ENCODE measurements around the gene TSPAN12. TPM values are rescaled to one million over a fixed set of nuclear protein-coding genes. Genes with fewer than 3 reads are reported as not detected.
"Not testable (repeated sequence)": the region's sequence is repeated elsewhere in the genome, so short reads cannot be mapped to it uniquely, and the experiment has no call there.

TSPAN12 gene
- polyA plus RNA-seq (2013, experiment 1 of 2), result 21.3 TPM
- polyA plus RNA-seq (2013, experiment 2 of 2), result 21.0 TPM

GRCh38 chr7:120857588-120858573 is at the start of gene TSPAN12:
Gene TSPAN12 (minus strand): TSS chr7:120858144. CDS start chr7:120856763, 1,381 bp downstream.
- H2BK120ac ChIP-seq (ENCODE audit: low read depth, low read length), result peak within 1 kb of the TSS; percentile 95
- no CpG with 5 or more reads among the region's 71 CpGs for WGBS, 2 donors (ENCODE audit: extremely low coverage in 2 of 2, insufficient read length in 2 of 2, insufficient replicate concordance in 1 of 2)
- H2AK5ac ChIP-seq (ENCODE audit: low read depth, low read length), result no peak within 1 kb of the TSS
- H3K36me3 ChIP-seq (replicated peaks in 1 of 2; ENCODE audit: control insufficient read depth in 2 of 2, insufficient read depth in 2 of 2, low read length in 2 of 2), result peaks cover 0 to 23% of the 10 kb centered on the region in 2 donors
- H3K23ac ChIP-seq (ENCODE audit: low read depth, low read length, poor library complexity), result peak within 1 kb of the TSS; percentile 98
- H3K9me3 ChIP-seq (replicated peaks in 1 of 2; ENCODE audit: control insufficient read depth in 2 of 2, insufficient read depth in 1 of 2, low read depth in 1 of 2, low read length in 2 of 2), result no peaks in the 10 kb centered on the region
- peak within 1 kb of the TSS; percentile 79 for H3K4me2 ChIP-seq (ENCODE audit: insufficient read depth, low read length, poor library complexity, severe bottlenecking)
- H2AFZ ChIP-seq (ENCODE audit: low read length), result peak within 1 kb of the TSS; percentile 91
- no peak within 1 kb of the TSS for H4K8ac ChIP-seq (ENCODE audit: low read depth, low read length)
- H3K9ac ChIP-seq (ENCODE audit: low read depth, low read length, poor library complexity), result peak within 1 kb of the TSS; percentile 99
- no peak within 1 kb of the TSS for H2BK12ac ChIP-seq (ENCODE audit: low read length)
- peak; percentile 90 for DNase-seq (ENCODE audit: low spot score)
- H2BK15ac ChIP-seq (ENCODE audit: low read length), result peak within 1 kb of the TSS; percentile 70
- peak within 1 kb of the TSS; percentile 98 for H3K27ac ChIP-seq (replicated peaks; ENCODE audit: low read length)
- H2BK5ac ChIP-seq (ENCODE audit: low read length), result peak within 1 kb of the TSS; percentile 98
- H3K14ac ChIP-seq (ENCODE audit: low read length), result no peak within 1 kb of the TSS
- no peaks in the 10 kb centered on the region for H3K27me3 ChIP-seq (ENCODE audit: control insufficient read depth in 3 of 3, insufficient read depth in 3 of 3, low read depth in 1 of 3, low read length in 3 of 3)
- H3K4me1 ChIP-seq (ENCODE audit: control insufficient read depth in 2 of 2, insufficient read depth in 1 of 2, low read depth in 1 of 2, low read length in 2 of 2), result peaks cover 2 to 8% of the 10 kb centered on the region in 2 donors
- no peak within 1 kb of the TSS for H3K4ac ChIP-seq (ENCODE audit: low read length)
- no peaks in the 10 kb centered on the region for H3K79me1 ChIP-seq (ENCODE audit: low read depth, low read length)
- peak within 1 kb of the TSS; percentile 89 for H4K91ac ChIP-seq (ENCODE audit: low read depth, low read length, poor library complexity)
- peak within 1 kb of the TSS; percentile 63 to 97 for H3K4me3 ChIP-seq (ENCODE audit: low read length in 2 of 2)
- H3K18ac ChIP-seq (ENCODE audit: low read length), result peak within 1 kb of the TSS; percentile 99

GRCh38 chr7:120898715-120899499 is 41.0 kb upstream of the TSPAN12 start:
- H3K27ac ChIP-seq (replicated peaks; ENCODE audit: low read length), result no peak overlapping the region
- H2BK12ac ChIP-seq (ENCODE audit: low read length), result no peak overlapping the region
- H3K9ac ChIP-seq (ENCODE audit: low read depth, low read length, poor library complexity), result no peak overlapping the region
- H4K8ac ChIP-seq (ENCODE audit: low read depth, low read length), result no peak overlapping the region
- no peak overlapping the region for H4K91ac ChIP-seq (ENCODE audit: low read depth, low read length, poor library complexity)
- H3K4me3 ChIP-seq (ENCODE audit: low read length in 2 of 2), result no peak overlapping the region
- H2BK120ac ChIP-seq (ENCODE audit: low read depth, low read length), result no peak overlapping the region
- DNase-seq (ENCODE audit: low spot score), result no peak
- H2BK15ac ChIP-seq (ENCODE audit: low read length), result no peak overlapping the region
- no peak overlapping the region for H3K18ac ChIP-seq (ENCODE audit: low read length)
- H2AK5ac ChIP-seq (ENCODE audit: low read depth, low read length), result no peak overlapping the region
- no peaks in the 10 kb centered on the region for H3K27me3 ChIP-seq (ENCODE audit: control insufficient read depth in 3 of 3, insufficient read depth in 3 of 3, low read depth in 1 of 3, low read length in 3 of 3)
- H3K36me3 ChIP-seq (replicated peaks in 1 of 2; ENCODE audit: control insufficient read depth in 2 of 2, insufficient read depth in 2 of 2, low read length in 2 of 2), result no peaks in the 10 kb centered on the region
- no peaks in the 10 kb centered on the region for H3K4me1 ChIP-seq (ENCODE audit: control insufficient read depth in 2 of 2, insufficient read depth in 1 of 2, low read depth in 1 of 2, low read length in 2 of 2)
- H3K9me3 ChIP-seq (replicated peaks in 1 of 2; ENCODE audit: control insufficient read depth in 2 of 2, insufficient read depth in 1 of 2, low read depth in 1 of 2, low read length in 2 of 2), result peaks cover 3 to 6% of the 10 kb centered on the region in 2 donors
- no CpG with 5 or more reads among the region's 4 CpGs for WGBS, 2 donors (ENCODE audit: extremely low coverage in 2 of 2, insufficient read length in 2 of 2, insufficient replicate concordance in 1 of 2)
- H3K4ac ChIP-seq (ENCODE audit: low read length), result no peak overlapping the region
- no peak overlapping the region for H3K23ac ChIP-seq (ENCODE audit: low read depth, low read length, poor library complexity)
- no peak overlapping the region for H3K4me2 ChIP-seq (ENCODE audit: insufficient read depth, low read length, poor library complexity, severe bottlenecking)
- H3K14ac ChIP-seq (ENCODE audit: low read length), result no peak overlapping the region
- H3K79me1 ChIP-seq (ENCODE audit: low read depth, low read length), result no peaks in the 10 kb centered on the region
- no peak overlapping the region for H2BK5ac ChIP-seq (ENCODE audit: low read length)
- H2AFZ ChIP-seq (ENCODE audit: low read length), result no peak overlapping the region

GRCh38 chr7:120895253-120895652 is 37.3 kb upstream of the TSPAN12 start:
- H3K79me1 ChIP-seq (ENCODE audit: low read depth, low read length); H2BK120ac ChIP-seq (ENCODE audit: low read depth, low read length); H2BK5ac ChIP-seq (ENCODE audit: low read length); H3K23ac ChIP-seq (ENCODE audit: low read depth, low read length, poor library complexity); H3K14ac ChIP-seq (ENCODE audit: low read length); H3K27me3 ChIP-seq (ENCODE audit: control insufficient read depth in 3 of 3, insufficient read depth in 3 of 3, low read depth in 1 of 3, low read length in 3 of 3); H2AK5ac ChIP-seq (ENCODE audit: low read depth, low read length); H3K18ac ChIP-seq (ENCODE audit: low read length); H3K27ac ChIP-seq (replicated peaks; ENCODE audit: low read length); H3K4ac ChIP-seq (ENCODE audit: low read length); H4K91ac ChIP-seq (ENCODE audit: low read depth, low read length, poor library complexity); H2BK15ac ChIP-seq (ENCODE audit: low read length); H3K4me3 ChIP-seq (ENCODE audit: low read length in 2 of 2); H3K36me3 ChIP-seq (replicated peaks in 1 of 2; ENCODE audit: control insufficient read depth in 2 of 2, insufficient read depth in 2 of 2, low read length in 2 of 2); H2AFZ ChIP-seq (ENCODE audit: low read length); H3K4me1 ChIP-seq (ENCODE audit: control insufficient read depth in 2 of 2, insufficient read depth in 1 of 2, low read depth in 1 of 2, low read length in 2 of 2); H3K4me2 ChIP-seq (ENCODE audit: insufficient read depth, low read length, poor library complexity, severe bottlenecking); H3K9me3 ChIP-seq (replicated peaks in 1 of 2; ENCODE audit: control insufficient read depth in 2 of 2, insufficient read depth in 1 of 2, low read depth in 1 of 2, low read length in 2 of 2); DNase-seq (ENCODE audit: low spot score); H4K8ac ChIP-seq (ENCODE audit: low read depth, low read length); H3K9ac ChIP-seq (ENCODE audit: low read depth, low read length, poor library complexity); H2BK12ac ChIP-seq (ENCODE audit: low read length): not testable (repeated sequence)
- no CpG with 5 or more reads among the region's 3 CpGs for WGBS, 2 donors (ENCODE audit: extremely low coverage in 2 of 2, insufficient read length in 2 of 2, insufficient replicate concordance in 1 of 2)

- H3K23ac ChIP-seq (ENCODE audit: low read depth, low read length, poor library complexity); H2BK12ac ChIP-seq (ENCODE audit: low read length); H2AFZ ChIP-seq (ENCODE audit: low read length); H2BK15ac ChIP-seq (ENCODE audit: low read length); H3K27me3 ChIP-seq (ENCODE audit: control insufficient read depth in 3 of 3, insufficient read depth in 3 of 3, low read depth in 1 of 3, low read length in 3 of 3); H3K27ac ChIP-seq (replicated peaks; ENCODE audit: low read length); H4K91ac ChIP-seq (ENCODE audit: low read depth, low read length, poor library complexity); H3K36me3 ChIP-seq (replicated peaks in 1 of 2; ENCODE audit: control insufficient read depth in 2 of 2, insufficient read depth in 2 of 2, low read length in 2 of 2); H3K4ac ChIP-seq (ENCODE audit: low read length); H3K9ac ChIP-seq (ENCODE audit: low read depth, low read length, poor library complexity); H4K8ac ChIP-seq (ENCODE audit: low read depth, low read length); H2AK5ac ChIP-seq (ENCODE audit: low read depth, low read length); H3K18ac ChIP-seq (ENCODE audit: low read length); H3K4me3 ChIP-seq (ENCODE audit: low read length in 2 of 2); H3K14ac ChIP-seq (ENCODE audit: low read length); H3K79me1 ChIP-seq (ENCODE audit: low read depth, low read length); H2BK120ac ChIP-seq (ENCODE audit: low read depth, low read length); H3K4me1 ChIP-seq (ENCODE audit: control insufficient read depth in 2 of 2, insufficient read depth in 1 of 2, low read depth in 1 of 2, low read length in 2 of 2); H2BK5ac ChIP-seq (ENCODE audit: low read length); H3K9me3 ChIP-seq (replicated peaks in 1 of 2; ENCODE audit: control insufficient read depth in 2 of 2, insufficient read depth in 1 of 2, low read depth in 1 of 2, low read length in 2 of 2); H3K4me2 ChIP-seq (ENCODE audit: insufficient read depth, low read length, poor library complexity, severe bottlenecking); DNase-seq (ENCODE audit: low spot score): not testable (repeated sequence)
- WGBS, 2 donors (ENCODE audit: extremely low coverage in 2 of 2, insufficient read length in 2 of 2, insufficient replicate concordance in 1 of 2), result no CpG with 5 or more reads among the region's 4 CpGs
These were observed 27.7 kb upstream of the TSPAN12 start for GRCh38 chr7:120885602-120886001.
